SIG-M5 treated with dmso at 0.1 percent for 504 hours (cell line): ENCODE measurements around the gene MMP23B.
"Not testable (repeated sequence)": the region's sequence is repeated elsewhere in the genome, so short reads cannot be mapped to it uniquely, and the experiment has no call there.

Source experiments
- DNase-seq: peaks from one replicate; lab custom pipeline; 2025; ENCODE audit not compliant: unreplicated experiment; lab: John Stamatoyannopoulos, UW

MMP23B gene

GRCh38 chr1:1664941-1665814, 33.2 kb downstream of the MMP23B start:
- DNase-seq: no peak

DNA sequence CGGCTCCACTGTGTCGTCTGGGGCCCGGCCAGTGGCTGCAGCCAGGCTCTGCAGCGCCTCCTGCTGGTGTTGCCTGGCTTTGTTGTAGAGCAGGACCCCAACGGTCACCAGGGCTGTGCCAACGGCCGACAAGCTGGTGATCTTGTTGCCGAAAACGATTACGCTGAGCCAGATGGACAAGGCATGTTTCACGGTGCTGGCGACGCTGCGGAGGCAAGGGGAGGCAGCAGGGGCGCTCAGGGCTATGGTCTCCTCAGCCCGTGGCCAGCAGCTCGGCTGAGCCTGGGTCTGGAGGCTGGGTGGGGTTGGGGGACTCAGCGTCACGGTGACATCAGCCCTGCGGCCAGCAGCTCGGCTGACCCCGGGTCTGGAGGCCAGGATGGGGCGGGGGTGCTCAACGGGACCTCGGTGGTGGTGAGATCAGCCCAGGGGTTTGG, 33.9 kb downstream of the MMP23B start:
- no peak for DNase-seq

- no peak for DNase-seq
Observed at GRCh38 chr1:1666526-1666925, 34.6 kb downstream of the MMP23B start.

- no peak for DNase-seq
Observed at GRCh38 chr1:1669468-1670440, 37.8 kb downstream of the MMP23B start.

GRCh38 chr1:1670866-1671265, 38.9 kb downstream of the MMP23B start:
- DNase-seq: no peak

DNA sequence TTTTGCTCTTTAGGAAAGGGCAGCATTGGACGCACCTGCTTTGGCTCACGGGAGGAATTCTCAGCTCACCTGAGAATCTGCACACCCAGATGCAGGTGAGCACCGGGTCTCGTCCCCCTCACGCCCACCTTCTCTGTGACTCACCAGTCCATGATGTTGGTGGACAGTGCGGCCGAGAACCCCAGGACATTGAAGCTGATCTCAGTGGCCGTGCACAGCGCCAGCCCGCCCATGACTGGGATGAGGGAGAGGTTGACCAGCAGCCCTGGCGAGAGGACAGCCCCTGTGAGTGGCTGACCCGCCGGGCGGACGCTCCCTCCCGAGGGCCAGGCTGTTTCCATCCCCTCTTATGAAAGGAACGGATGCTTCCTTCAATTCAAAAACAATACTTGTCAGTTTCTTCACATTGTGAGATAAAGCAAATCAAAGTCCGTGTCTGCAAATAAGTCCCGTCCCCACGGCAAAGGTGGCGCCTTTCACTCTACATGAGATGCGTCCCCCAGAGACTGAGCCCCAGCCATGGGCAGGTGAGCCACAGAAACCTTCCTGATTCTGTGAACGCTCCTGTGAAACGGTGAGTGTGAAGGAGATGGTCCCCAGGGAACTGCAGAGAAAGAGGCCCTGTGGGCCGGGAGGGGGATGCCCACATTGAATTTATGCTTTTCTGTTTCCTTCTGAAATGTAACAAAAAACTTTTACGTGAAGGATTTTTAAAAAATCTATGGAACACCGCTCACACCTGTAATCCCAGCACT, 39.6 kb downstream of the MMP23B start:
- DNase-seq: no peak

GRCh38 chr1:1672181-1672965, 40.4 kb downstream of the MMP23B start:
- no peak for DNase-seq

- DNase-seq: not testable (repeated sequence)
Observed at GRCh38 chr1:1674806-1675205, 42.8 kb downstream of the MMP23B start.

DNA sequence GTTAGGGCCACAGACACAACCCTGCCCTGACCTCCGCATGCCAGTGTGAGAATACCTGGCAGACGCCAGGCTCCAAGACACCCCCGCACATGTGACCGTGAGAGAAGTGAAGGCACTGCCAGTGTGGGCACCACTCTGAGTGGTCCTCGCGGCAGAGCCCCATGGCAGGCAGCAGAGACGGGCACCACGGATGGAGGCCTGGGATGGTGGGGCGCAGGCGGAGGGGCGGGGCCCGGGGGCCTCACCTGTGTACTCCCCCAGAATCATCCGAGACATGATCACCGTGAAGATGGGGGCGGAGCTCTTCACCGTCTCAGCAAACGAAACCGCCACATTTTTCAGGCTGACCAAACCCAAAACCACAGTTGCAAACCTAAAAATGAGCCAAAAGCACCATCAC, 43.2 kb downstream of the MMP23B start:
- DNase-seq: not testable (repeated sequence)

DNA sequence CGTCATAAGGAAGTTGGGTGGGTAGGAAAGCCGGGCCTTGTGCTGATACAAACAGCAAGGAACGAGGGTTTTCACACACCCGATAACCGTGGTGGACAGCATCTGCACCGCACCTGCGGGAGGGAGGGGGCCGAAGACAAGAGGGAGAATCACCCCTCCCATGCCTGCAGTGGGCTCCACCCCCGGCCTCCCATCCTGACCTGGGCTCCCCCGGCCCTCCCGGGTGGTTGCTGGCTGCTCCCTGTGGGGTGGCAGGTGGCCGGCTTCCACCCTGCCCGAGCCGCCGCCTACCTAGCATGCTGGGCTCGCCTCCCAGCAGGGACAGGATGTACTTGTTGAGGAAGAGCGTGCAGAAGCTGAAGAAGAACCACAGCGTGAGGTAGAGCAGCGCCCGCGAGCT, 44.1 kb downstream of the MMP23B start:
- DNase-seq: not testable (repeated sequence)

- no peak for DNase-seq
Observed at GRCh38 chr1:1677718-1678580, 46.0 kb downstream of the MMP23B start.

- DNase-seq: no peak
Observed at GRCh38 chr1:1678581-1679380, 46.8 kb downstream of the MMP23B start.

- no peak for DNase-seq
Observed at GRCh38 chr1:1680031-1680911, 48.3 kb downstream of the MMP23B start.

DNA sequence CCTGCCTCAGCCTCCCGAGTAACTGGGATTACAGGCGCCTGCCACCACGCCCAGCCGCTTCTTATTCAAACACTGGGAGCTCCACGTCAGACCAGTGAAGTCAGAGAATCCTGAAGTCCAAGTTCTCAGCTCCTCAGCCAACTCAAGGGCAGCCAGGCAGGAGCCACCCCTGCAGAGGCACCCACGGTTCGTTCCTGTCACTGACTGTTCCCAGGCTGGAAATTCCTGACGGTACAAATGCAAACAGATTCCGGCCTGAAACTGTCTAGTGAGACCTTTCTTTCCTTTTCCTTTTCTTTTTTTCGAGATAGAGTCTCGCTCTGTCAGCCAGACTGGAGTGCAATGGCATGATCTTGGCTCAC, 48.9 kb downstream of the MMP23B start:
- no peak for DNase-seq

DNA sequence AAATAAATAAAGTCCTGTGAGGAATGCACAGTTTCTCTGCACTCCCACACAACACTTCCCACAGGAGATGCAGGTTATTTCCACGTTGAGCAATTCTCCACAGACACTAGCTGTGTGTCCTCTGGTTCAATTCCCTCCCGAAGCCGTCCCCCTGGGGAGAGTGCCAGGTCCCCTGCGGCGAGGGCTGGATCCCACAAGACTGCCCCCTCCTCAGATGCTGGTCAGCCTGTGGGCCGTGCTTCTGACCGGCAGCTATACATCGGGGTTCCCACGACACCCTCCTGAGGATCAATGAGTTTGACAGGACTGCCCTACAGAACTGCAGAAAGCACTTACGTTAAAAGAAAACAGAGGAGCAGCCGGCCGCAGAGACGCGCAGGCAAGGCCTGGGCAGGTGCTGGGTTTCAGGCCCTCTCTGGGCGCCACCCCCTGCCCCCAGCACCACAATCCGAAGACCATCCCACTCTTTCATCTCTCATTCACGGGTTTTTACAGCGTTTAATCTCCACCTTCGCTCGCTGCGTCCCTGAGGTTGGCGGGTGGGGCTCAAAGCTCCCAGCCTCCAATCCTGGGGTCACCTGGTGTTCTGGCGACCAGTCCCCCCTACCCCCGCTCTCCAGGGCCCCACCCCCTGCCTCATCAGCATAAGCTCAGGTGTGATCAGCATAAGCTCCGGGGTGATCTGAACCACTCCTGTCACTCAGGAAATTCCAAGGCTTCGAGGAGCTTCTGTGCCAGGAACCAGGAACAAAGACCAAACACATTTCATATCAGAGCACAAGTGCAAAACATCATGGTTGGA, 51.3 kb downstream of the MMP23B start:
- DNase-seq: no peak
